ENCODE measurements around the gene SPP2. TPM values are rescaled to one million over a fixed set of nuclear protein-coding genes. Genes with fewer than 3 reads are reported as not detected.
A peak's percentile ranks its signal among the peaks of the same experiment; 100 is the strongest.

SPP2 gene
- total RNA-seq, 1 experiment from 2014 or later, result not detected

GRCh38 chr2:234038076-234038802, 12.3 kb upstream of the SPP2 start:
- DNase-seq (ENCODE audit: low read depth), result no peak

- DNase-seq (ENCODE audit: low read depth), result peak; percentile 91
Measured at GRCh38 chr2:234044157-234044556, 6.3 kb upstream of the SPP2 start.

- no peak for DNase-seq (ENCODE audit: low read depth)
Measured at GRCh38 chr2:234046521-234046920, 4.0 kb upstream of the SPP2 start.

GRCh38 chr2:234047361-234047760, 3.1 kb upstream of the SPP2 start:
- peak; percentile 15 for DNase-seq (ENCODE audit: low read depth)

GRCh38 chr2:234048049-234048448, 2.5 kb upstream of the SPP2 start:
- DNase-seq (ENCODE audit: low read depth), result no peak

- no peak for DNase-seq (ENCODE audit: low read depth)
Measured at GRCh38 chr2:234051374-234052070, 1.0 kb downstream of the SPP2 start.

GRCh38 chr2:234058881-234059280, 8.4 kb downstream of the SPP2 start:
- DNase-seq (ENCODE audit: low read depth), result no peak

- no peak for DNase-seq (ENCODE audit: low read depth)
Measured at GRCh38 chr2:234060236-234060635, 9.7 kb downstream of the SPP2 start.

- DNase-seq (ENCODE audit: low read depth), result no peak
Measured at GRCh38 chr2:234061624-234062257, 11.2 kb downstream of the SPP2 start.

- no peak for DNase-seq (ENCODE audit: low read depth)
Measured at GRCh38 chr2:234066587-234066986, 16.1 kb downstream of the SPP2 start.

- no peak for DNase-seq (ENCODE audit: low read depth)
Measured at GRCh38 chr2:234071664-234072063, 21.2 kb downstream of the SPP2 start.

GRCh38 chr2:234072454-234072853, 22.0 kb downstream of the SPP2 start:
- DNase-seq (ENCODE audit: low read depth), result no peak

- peak; percentile 29 for DNase-seq (ENCODE audit: low read depth)
Measured at GRCh38 chr2:234074751-234075517, 24.4 kb downstream of the SPP2 start.

GRCh38 chr2:234075518-234075915, 25.0 kb downstream of the SPP2 start:
- peak; percentile 17 for DNase-seq (ENCODE audit: low read depth)

- DNase-seq (ENCODE audit: low read depth), result no peak
Measured at GRCh38 chr2:234075947-234076346, 25.4 kb downstream of the SPP2 start.

GRCh38 chr2:234076451-234076850, 25.9 kb downstream of the SPP2 start:
- DNase-seq (ENCODE audit: low read depth), result no peak

- DNase-seq (ENCODE audit: low read depth), result no peak
Measured at GRCh38 chr2:234078129-234078528, 27.6 kb downstream of the SPP2 start.

- DNase-seq (ENCODE audit: low read depth), result no peak
Measured at GRCh38 chr2:234081970-234082822, 31.7 kb downstream of the SPP2 start.

- no peak for DNase-seq (ENCODE audit: low read depth)
Measured at GRCh38 chr2:234083572-234084348, 33.3 kb downstream of the SPP2 start.

GRCh38 chr2:234091432-234091879, 41.0 kb downstream of the SPP2 start:
- peak; percentile 57 for DNase-seq (ENCODE audit: low read depth)
